ENCODE measurements around the gene METTL16.

The METTL16 gene

GRCh38 chr17:2395258-2396181, 116.2 kb downstream of the METTL16 start:
- DNase-seq (ENCODE audit: low read depth): no peak

DNA sequence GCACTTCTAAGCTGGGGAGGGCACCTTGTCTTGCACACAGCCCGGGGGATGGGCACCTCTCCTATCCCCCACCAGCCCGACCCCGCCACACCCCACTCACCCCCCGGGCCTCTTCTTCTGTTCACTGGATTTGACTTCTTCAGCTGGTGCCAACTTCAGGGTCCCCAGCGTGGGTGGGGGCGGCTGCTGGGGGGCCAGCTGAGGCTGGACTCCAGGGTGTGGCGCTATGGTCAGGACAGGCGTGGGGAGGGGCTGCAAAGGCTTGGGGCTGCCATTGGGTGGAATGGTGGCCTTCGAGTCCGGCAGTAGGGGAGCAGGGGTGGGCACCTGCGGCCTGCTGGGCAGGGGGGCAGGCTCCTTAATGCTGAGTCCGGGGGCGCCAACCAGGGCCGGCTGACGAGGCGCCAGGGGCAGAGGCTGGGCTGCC, 116.9 kb downstream of the METTL16 start:
- DNase-seq (ENCODE audit: low read depth): no peak

- no peak for DNase-seq (ENCODE audit: low read depth)
These were observed 117.5 kb downstream of the METTL16 start for GRCh38 chr17:2393954-2394749.

DNA sequence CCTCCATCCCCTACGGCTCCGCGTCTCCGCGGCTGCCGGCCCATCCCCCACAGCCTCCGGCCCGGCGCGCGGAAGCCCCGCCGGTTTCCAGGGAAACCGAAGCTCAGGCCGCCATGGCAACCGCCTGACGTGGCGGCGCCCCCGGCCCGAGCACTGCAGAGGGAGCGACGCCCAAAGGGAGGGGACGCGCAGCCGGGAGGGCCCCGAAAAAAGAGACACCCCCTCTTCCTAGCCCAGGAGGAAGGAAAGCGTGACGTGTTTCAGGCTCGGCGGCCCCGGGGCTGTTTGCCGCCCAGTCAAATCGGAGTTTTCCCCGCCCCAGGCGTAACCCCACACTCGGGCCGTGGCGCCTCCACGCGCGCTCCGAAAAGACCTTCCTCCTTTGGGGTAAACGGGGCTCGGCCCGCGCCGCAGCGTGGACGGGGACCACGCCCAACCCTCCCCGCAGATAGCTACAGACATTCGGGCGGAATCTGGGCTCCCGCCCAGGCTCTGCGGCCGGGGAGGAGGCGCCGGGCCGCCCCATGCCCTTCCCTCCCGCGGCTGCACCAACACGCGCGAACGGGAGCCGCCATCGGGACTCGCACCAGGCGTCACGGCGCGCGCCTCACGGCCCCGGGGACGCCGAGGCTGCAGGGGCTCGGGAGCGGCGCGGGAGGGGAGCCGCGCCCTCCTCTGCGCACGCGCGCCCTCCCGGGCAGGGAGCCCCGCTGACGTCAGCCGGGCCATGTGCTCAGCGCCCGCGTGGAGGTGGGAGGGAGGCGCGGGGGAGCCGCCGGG, 118.3 kb downstream of the METTL16 start:
- DNase-seq (ENCODE audit: low read depth): peak; percentile 84

DNA sequence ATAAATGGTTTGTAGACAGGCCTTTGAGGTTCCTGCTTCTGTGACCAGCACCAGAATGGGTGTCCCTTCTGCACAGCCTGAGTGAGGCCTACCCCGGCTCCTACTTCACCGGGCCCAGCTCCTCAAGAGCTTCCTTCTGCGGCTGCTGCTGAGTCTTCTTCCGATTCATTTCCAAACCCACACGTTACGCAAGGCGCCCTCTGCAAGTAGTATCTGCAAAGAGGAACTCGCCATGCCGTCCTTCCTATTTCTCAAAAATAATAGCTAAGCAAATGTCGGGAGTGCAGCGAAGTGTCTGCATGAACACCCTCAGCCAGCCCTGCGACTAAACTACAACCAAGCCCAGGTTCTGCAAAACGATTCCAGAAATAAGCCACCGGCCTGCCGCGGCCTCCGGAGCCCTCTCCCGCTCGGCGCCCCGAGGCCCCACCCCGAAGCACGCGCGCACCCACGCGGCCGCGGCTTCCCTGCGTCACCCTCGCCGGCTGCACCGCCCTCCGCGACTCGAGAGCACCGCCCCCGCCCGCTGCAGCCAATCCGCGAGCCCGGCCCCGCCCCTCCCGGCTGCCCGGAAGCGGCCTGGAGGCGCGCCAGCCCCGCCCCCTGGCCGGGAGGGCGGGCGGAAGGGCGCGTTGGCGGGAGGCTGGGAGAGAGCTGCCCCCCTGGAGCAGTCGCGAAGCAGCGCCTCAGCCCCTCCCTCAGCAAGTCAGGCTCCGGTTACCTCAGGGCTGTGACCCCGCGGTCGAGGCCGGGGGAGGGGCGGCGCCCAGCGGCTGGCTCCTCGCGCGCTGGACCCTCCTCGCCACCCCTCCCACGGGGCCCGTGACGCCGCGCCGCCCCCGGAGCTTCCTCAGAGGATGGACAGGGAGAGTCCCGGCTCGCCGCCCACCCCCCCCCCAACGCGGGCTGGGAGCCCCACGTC, 119.2 kb downstream of the METTL16 start:
- DNase-seq (ENCODE audit: low read depth): peak; percentile 93

- no peak for DNase-seq (ENCODE audit: low read depth)
These were observed 120.0 kb downstream of the METTL16 start for GRCh38 chr17:2391597-2392251.

DNA sequence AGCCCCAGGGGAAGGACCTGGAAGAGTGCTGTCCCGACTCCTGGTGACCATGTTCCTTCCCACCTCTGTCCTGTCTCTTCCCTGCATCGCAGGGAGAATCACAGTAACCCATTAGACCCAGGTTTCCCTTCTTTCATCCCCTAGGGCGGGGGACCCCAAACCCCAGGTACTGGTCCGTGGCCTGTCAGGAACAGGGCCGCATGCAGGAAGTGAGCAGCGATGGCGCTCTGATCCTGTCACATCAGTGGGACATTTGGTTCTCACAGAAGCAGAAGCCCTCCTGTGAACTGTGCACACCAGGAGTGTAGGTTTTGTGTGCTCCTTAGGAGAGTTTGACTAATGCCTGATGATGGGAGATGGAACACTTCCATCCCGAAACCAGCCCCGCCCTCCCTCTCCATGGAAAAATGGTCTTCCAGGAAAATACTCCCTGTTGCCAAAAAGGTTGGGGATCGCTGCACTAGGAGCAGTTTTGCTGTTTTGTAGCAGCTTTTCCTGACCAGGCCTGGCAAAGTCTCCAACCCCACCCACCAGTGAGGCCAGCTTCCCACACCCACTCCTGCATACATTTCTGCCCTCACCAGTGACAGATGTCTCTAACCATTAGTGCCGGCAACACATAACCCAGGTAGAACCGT, 121.4 kb downstream of the METTL16 start:
- no peak for DNase-seq (ENCODE audit: low read depth)

- DNase-seq (ENCODE audit: low read depth): no peak
These were observed 123.0 kb downstream of the METTL16 start for GRCh38 chr17:2388683-2389055.

DNA sequence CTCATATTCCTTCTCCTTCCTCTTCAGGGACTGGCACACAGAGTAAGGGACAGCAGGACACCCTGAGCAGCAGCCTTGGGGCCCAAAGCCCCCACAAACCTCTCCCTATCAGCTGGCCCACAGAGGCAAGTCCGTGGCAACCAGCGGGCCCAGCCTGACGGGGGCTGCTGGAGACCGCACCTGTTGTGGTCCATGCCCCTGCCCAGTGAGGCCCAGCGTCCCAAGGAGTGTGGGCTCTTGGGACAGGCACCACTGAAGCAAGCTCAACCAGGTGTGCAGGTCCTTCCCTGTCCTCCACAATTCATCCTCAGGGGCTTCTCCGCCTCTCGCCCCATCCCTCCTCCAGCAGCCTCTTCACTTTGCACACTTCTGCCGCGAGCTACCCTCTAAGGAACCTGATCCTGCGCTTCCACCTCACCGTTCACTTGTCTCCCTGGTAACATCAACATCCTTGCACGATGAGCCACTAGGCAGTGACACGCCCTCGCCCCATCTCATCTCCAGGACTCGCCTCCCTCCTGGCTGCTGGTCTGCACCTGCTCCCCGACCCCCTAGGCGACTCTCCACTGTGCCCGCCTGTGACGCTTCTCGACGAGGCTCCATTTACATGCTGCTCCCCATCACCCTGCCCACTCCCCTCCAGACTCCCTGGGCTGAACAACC, 123.5 kb downstream of the METTL16 start:
- DNase-seq (ENCODE audit: low read depth): no peak

GRCh38 chr17:2387086-2388019, 124.3 kb downstream of the METTL16 start:
- no peak for DNase-seq (ENCODE audit: low read depth)

DNA sequence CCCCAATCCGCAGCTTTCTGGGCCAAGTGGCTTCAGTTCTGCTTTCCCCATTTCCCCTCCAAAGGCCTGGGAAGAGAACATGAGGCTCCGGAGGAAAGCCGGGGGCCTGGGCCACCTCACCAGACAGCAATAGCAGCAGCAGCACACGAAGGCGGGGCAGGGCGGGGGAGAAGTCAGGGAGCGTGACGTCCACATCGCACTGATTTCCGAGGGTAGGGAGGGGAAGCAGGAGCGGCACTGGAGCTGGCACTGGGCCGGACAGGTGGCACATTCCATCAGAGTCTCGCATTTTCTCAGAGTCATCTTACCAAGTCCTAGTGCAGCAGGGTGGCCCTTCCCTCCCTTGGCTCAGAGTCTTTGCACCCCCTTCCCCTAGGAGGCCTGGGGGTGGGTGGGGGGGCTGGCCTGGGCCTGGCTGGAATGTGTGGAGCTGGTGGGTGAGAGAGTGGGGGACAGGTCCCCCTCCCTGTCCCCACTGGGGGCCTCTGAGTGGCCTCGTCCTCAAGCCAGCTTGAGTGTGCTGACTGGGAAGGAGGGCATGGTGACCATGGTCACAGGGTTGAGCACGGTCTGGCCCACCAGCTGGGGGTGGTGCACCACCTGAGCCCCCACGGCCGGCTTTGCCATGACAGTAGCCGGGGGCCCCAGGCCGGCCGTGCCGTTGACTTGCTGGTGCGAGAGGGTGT, 125.1 kb downstream of the METTL16 start:
- DNase-seq (ENCODE audit: low read depth): no peak

DNA sequence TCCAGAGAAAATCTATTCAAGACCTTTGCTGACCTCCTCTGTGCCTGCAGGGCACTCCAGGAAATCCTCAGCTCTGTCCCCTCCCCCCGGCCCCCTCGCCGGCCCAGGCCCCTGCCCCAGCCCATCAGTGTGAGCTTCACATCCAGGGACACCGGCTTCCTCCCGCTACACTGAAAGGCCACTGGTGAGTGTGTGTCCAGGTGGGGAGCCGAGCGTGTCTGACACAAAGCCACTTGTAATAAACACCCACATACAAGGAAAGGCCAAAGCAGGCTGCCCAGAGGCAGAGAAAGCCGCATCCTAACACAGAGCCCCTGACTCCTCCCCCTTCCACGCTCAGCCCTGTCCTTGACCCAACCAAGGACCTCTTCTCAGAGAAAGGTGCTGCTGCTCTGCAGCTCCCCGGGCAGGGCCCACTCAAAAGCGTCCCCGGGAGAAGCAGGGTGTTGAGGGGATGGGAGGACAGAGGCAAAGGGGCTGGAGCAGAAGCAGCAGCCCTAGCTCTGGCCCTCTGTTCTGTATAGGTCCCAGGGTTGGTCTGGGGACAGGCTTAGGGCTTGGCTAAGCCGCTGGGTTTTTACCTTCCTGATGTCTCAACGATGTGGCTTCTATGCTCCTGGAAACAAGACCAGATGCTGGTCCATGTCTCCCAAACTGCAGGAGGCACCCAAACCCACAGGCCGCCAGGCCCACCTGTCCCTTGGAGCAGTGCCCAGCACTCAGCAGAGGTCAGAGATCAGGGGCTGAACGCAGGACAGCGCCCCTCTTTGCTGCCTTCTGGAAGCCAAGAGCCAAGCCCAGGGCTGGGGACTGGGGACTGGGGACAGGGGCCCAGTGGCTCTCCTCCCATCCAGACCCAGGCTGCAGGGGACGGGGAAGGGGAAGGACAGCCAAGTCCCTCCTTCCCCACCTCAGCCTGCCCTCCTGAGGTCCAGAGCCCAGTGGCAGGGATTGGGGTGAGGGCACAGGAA, 126.2 kb downstream of the METTL16 start:
- no peak for DNase-seq (ENCODE audit: low read depth)

- DNase-seq (ENCODE audit: low read depth): no peak
These were observed 127.1 kb downstream of the METTL16 start for GRCh38 chr17:2384439-2385127.

GRCh38 chr17:2383628-2384167, 128.0 kb downstream of the METTL16 start:
- DNase-seq (ENCODE audit: low read depth): no peak

- DNase-seq (ENCODE audit: low read depth): no peak
These were observed 130.6 kb downstream of the METTL16 start for GRCh38 chr17:2380950-2381649.

Data from stimulated activated CD8-positive, alpha-beta memory T cell treated with anti-CD3 and anti-CD28 coated beads, Interleukin-12 subunit alpha, Interleukin-12 subunit beta, amount 100 ng/mL, for 1 hour (primary cell).